Measurements from ENCODE around the gene BAHCC1. TPM values are rescaled to one million over a fixed set of nuclear protein-coding genes. Genes with fewer than 3 reads are reported as not detected.

Gene BAHCC1
- total and polyA plus RNA-seq, 9 of the 15 experiments (the other 6 are each of a cell fraction or from before 2014, with no cell fraction given), result 0.14 to 26.9 (median 5.0) TPM

GRCh38 chr17:81411305-81411704 lies 16.0 kb downstream of the BAHCC1 start:
- H3K36me3 ChIP-seq (ENCODE audit: control insufficient read depth, insufficient read depth, low read length), result no peaks in the 10 kb centered on the region
- H3K9me1 ChIP-seq (ENCODE audit: control insufficient read depth, insufficient read depth, low read length), result peaks cover 2% of the 10 kb centered on the region
- DNase-seq (ENCODE audit: extremely low read depth in 1 of 4, low spot score in 3 of 4) (no peak), ATAC-seq (no peak), FAIRE-seq (no peak)
- H3K4me1 ChIP-seq (replicated peaks in 1 of 2; ENCODE audit: control insufficient read depth in 2 of 2, insufficient read depth in 2 of 2, low read length in 2 of 2), result peaks cover 21 to 88% of the 10 kb centered on the region in 2 experiments
- H3K4me2 ChIP-seq (ENCODE audit: insufficient read depth, low read length), result no peak overlapping the region
- WGBS (ENCODE audit: insufficient coverage, low coverage, missing lambda C conversion rate), result 79% methylated on average over 4 of the region's 8 CpGs
- TF ChIP-seq JUN (IDR thresholded peaks at IDR 0.05; ENCODE audit: borderline replicate concordance, low read depth, low read length) (no peak), JUN (CRISPR knock-in tag; IDR thresholded peaks at IDR 0.05; ENCODE audit: borderline replicate concordance) (no peak), GMEB1 (CRISPR knock-in tag; IDR thresholded peaks at IDR 0.05) (no peak), RBM25 (IDR thresholded peaks at IDR 0.05; ENCODE audit: low read depth, low read length, severe bottlenecking) (no peak), ZNF431 (CRISPR knock-in tag; IDR thresholded peaks at IDR 0.05) (no peak), TEAD4 (IDR thresholded peaks at IDR 0.05; ENCODE audit: low read length) (no peak), TEAD4 (CRISPR knock-in tag; IDR thresholded peaks at IDR 0.05; ENCODE audit: borderline replicate concordance) (no peak), ZNF740 (CRISPR knock-in tag; IDR thresholded peaks at IDR 0.05) (peak; percentile 44; the same call in 1 of the 2 replicates), ZNF740 (tag; IDR thresholded peaks at IDR 0.05) (no peak), ZNF3 (CRISPR knock-in tag; IDR thresholded peaks at IDR 0.05) (no peak), ZNF263 (CRISPR knock-in tag; IDR thresholded peaks at IDR 0.05; ENCODE audit: borderline replicate concordance) (0 out of 2 replicates have a peak, but pooled peaks have one; percentile 27), ZNF197 (CRISPR knock-in tag; IDR thresholded peaks at IDR 0.05; ENCODE audit: low read depth) (no peak)
- H3K4me3 ChIP-seq, result no peak overlapping the region
- no TSS peak for BruUV-seq (replicated peaks)
- H3K79me2 ChIP-seq (ENCODE audit: control insufficient read depth, insufficient read depth, low read length), result peaks cover 9% of the 10 kb centered on the region
- H3K9me3 ChIP-seq (replicated peaks; ENCODE audit: control insufficient read depth, insufficient read depth, low read depth, low read length), result no peaks in the 10 kb centered on the region
- in situ Hi-C loops (cut with MboI), result no loop called here
- ChIA-PET CTCF (ENCODE audit: low intra/inter-chr PET ratio) (no interaction called here), POLR2A (interaction anchor here (0.9 to 1.1 kb wide), 2 partner anchors 9 to 107 kb away, joined by 3 read pairs; no protein-coding TSS in a partner anchor)
- H4K20me1 ChIP-seq (replicated peaks; ENCODE audit: control insufficient read depth, insufficient read depth, low read length), result no peaks in the 10 kb centered on the region
- intact Hi-C loops (cut with micrococcal nuclease), result no loop called here
- peak overlapping the region in 1 of 2 experiments; percentile 80; a peak in 2 of 4 replicates for H3K9ac ChIP-seq (ENCODE audit: insufficient read depth in 1 of 2, low read depth in 2 of 2, low read length in 2 of 2)
- H3K27me3 ChIP-seq (ENCODE audit: control insufficient read depth in 2 of 2, insufficient read depth in 2 of 2, low read length in 2 of 2), result no peaks in the 10 kb centered on the region; a peak in 1 of 5 replicates
- no peak overlapping the region for H2AFZ ChIP-seq (ENCODE audit: low read depth, low read length)
- no peak overlapping the region for H3K27ac ChIP-seq (ENCODE audit: extremely low read depth, low read depth, low read length)
